OCI-LY3 (cell line): ENCODE measurements around the gene CDH4.

ENCODE experiments used
- H2AFZ ChIP-seq: fragments of 200-600, 300-600 bp; shearing (Covaris generic); 2 replicates; pipeline ENCODE4 v1.6.0; 2014; ENCODE audit warnings: antibody characterized with exemption, low read depth, low read length
- H3K27ac ChIP-seq: fragments of 200-600, 300-600 bp; sonication (generic); 2 replicates; pipeline ENCODE4 v1.5.1; 2014; ENCODE audit warnings: mild to moderate bottlenecking, low read length, moderate library complexity, mixed read lengths
- H3K27me3 ChIP-seq: fragments of 200-600, 300-600 bp; sonication (generic); 2 replicates; pipeline ENCODE4 v1.6.1; 2014; ENCODE audit warnings: low read depth, low read length, mixed read lengths
- H3K36me3 ChIP-seq: fragments of 200-600, 300-600 bp; sonication (generic); replicated peaks from 2 replicates; pipeline ENCODE3; 2014; ENCODE audit warnings: low read depth, low read length, mixed read lengths
- H3K4me1 ChIP-seq: fragments of 300-600, 200-600 bp; sonication (generic); 2 replicates; pipeline ENCODE4 v1.6.1; 2014; ENCODE audit warnings: low read length, mixed read lengths
- H3K4me2 ChIP-seq: fragments of 200-600, 300-600 bp; sonication (generic); 2 replicates; pipeline ENCODE4 v1.6.1; 2014; ENCODE audit warnings: low read length, mixed read lengths
- H3K4me3 ChIP-seq: fragments of 300-600, 200-600 bp; sonication (generic); 2 replicates; pipeline ENCODE4 v1.5.1; 2014; ENCODE audit warnings: antibody characterized with exemption, mild to moderate bottlenecking, low read length, moderate library complexity
- H3K79me2 ChIP-seq: fragments of 300-600, 200-600 bp; shearing (Covaris generic); 2 replicates; pipeline ENCODE4 v1.6.1; 2014; ENCODE audit warnings: mild to moderate bottlenecking, low read length, mixed read lengths
- H3K9ac ChIP-seq: fragments of 300-600, 200-600 bp; shearing (Covaris generic); 2 replicates; pipeline ENCODE4 v1.6.0; 2014; ENCODE audit warnings: mild to moderate bottlenecking, low read length, moderate library complexity
- H3K9me3 ChIP-seq: fragments of 200-600, 300-600 bp; shearing (Covaris generic); 2 replicates; pipeline ENCODE4 v1.6.1; 2014; ENCODE audit warnings: low read length, mixed read lengths; ENCODE audit not compliant: insufficient read depth
- H4K20me1 ChIP-seq: fragments of 200-600, 300-600 bp; sonication (generic); 2 replicates; pipeline ENCODE4 v1.6.1; 2016; ENCODE audit warnings: low read length, mixed read lengths; ENCODE audit not compliant: insufficient read depth
- CTCF ChIP-seq: fragments of 200-600, 300-600 bp; sonication (generic); IDR thresholded peaks from 2 replicates; pipeline ENCODE4 v1.5.1; 2014; ENCODE audit warnings: antibody characterized with exemption, low read length, low read depth
- EZH2phosphoT487 ChIP-seq: fragments of 200-600 bp; shearing (Covaris generic); IDR thresholded peaks from 2 replicates; pipeline ENCODE4 v1.6.1; 2018; ENCODE audit warnings: antibody characterized with exemption, mixed run types, low read depth

The CDH4 gene

GRCh38 chr20:61493798-61494305 lies 241.8 kb downstream of the CDH4 start:
- TF ChIP-seq CTCF: no peak
- TF ChIP-seq EZH2phosphoT487: no peak
- Histone ChIP-seq H3K4me1 (no peaks in the 10 kb centered on the region), H2AFZ (no peak overlapping the region), H3K4me3 (no peak overlapping the region), H3K79me2 (no peaks in the 10 kb centered on the region), H3K9me3 (no peaks in the 10 kb centered on the region), H3K27ac (no peak overlapping the region), H4K20me1 (no peaks in the 10 kb centered on the region), H3K4me2 (no peak overlapping the region), H3K27me3 (no peaks in the 10 kb centered on the region), H3K36me3 (no peaks in the 10 kb centered on the region), H3K9ac (no peak overlapping the region)

GRCh38 chr20:61494763-61495575 lies 242.9 kb downstream of the CDH4 start:
- H2AFZ ChIP-seq: no peak overlapping the region
- no peaks in the 10 kb centered on the region for H3K79me2 ChIP-seq
- TF ChIP-seq CTCF: no peak
- TF ChIP-seq EZH2phosphoT487: no peak
- no peak overlapping the region for H3K4me3 ChIP-seq
- H3K4me1 ChIP-seq: no peaks in the 10 kb centered on the region
- H3K27ac ChIP-seq: no peak overlapping the region
- H3K27me3 ChIP-seq: no peaks in the 10 kb centered on the region
- no peak overlapping the region for H3K9ac ChIP-seq
- H3K4me2 ChIP-seq: no peak overlapping the region
- no peaks in the 10 kb centered on the region for H3K36me3 ChIP-seq
- no peaks in the 10 kb centered on the region for H3K9me3 ChIP-seq
- H4K20me1 ChIP-seq: no peaks in the 10 kb centered on the region

- H3K36me3 ChIP-seq: no peaks in the 10 kb centered on the region
- H4K20me1 ChIP-seq: no peaks in the 10 kb centered on the region
- H3K27me3 ChIP-seq: no peaks in the 10 kb centered on the region
- no peaks in the 10 kb centered on the region for H3K9me3 ChIP-seq
- no peaks in the 10 kb centered on the region for H3K79me2 ChIP-seq
- H3K9ac ChIP-seq: no peak overlapping the region
- no peak overlapping the region for H2AFZ ChIP-seq
- no peak overlapping the region for H3K27ac ChIP-seq
- H3K4me2 ChIP-seq: no peak overlapping the region
- no peak for TF ChIP-seq CTCF
- TF ChIP-seq EZH2phosphoT487: no peak
- H3K4me3 ChIP-seq: no peak overlapping the region
- H3K4me1 ChIP-seq: no peaks in the 10 kb centered on the region
These were observed 245.1 kb downstream of the CDH4 start for GRCh38 chr20:61497029-61497627.

GRCh38 chr20:61499859-61500554 lies 247.9 kb downstream of the CDH4 start:
- Histone ChIP-seq H3K9me3 (no peaks in the 10 kb centered on the region), H3K79me2 (no peaks in the 10 kb centered on the region), H3K4me2 (no peak overlapping the region), H3K27ac (no peak overlapping the region), H4K20me1 (no peaks in the 10 kb centered on the region), H3K4me3 (no peak overlapping the region), H3K27me3 (no peaks in the 10 kb centered on the region), H3K36me3 (no peaks in the 10 kb centered on the region), H2AFZ (no peak overlapping the region), H3K9ac (no peak overlapping the region), H3K4me1 (no peaks in the 10 kb centered on the region)
- no peak for TF ChIP-seq CTCF
- no peak for TF ChIP-seq EZH2phosphoT487
